GM20000 (cell line): Measurements from ENCODE around the gene PKM.

ENCODE experiments used
- DNase-seq: peaks from one replicate; pipeline ENCODE4 v3.0.0; 2012; ENCODE audit warnings: low spot score
- CTCF ChIP-seq: IDR thresholded peaks from 2 replicates; pipeline ENCODE4 v1.5.1; 2012; ENCODE audit warnings: mild to moderate bottlenecking, control low read depth; ENCODE audit errors: extremely low read depth, missing control alignments

The PKM gene

DNA sequence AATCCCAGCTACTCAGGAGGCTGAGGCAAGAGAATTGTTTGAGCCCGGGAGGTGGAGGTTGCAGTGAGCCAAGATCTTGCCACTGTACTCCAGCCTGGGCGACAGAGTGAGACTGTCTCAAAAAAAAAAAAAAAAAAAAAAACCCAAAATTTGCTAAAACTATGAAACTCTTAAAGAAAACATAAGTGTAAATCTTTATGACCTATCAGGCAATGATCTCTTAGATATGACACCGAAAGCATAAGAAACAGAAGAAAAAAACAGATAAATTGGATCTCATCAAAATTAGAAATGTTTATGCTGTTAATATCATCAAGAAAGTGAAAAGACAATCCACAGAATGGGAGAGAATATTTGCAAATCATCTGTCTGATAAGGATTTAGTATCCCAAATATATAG lies 48.7 kb downstream of the PKM start:
- DNase-seq: no peak
- TF ChIP-seq CTCF: no peak

DNA sequence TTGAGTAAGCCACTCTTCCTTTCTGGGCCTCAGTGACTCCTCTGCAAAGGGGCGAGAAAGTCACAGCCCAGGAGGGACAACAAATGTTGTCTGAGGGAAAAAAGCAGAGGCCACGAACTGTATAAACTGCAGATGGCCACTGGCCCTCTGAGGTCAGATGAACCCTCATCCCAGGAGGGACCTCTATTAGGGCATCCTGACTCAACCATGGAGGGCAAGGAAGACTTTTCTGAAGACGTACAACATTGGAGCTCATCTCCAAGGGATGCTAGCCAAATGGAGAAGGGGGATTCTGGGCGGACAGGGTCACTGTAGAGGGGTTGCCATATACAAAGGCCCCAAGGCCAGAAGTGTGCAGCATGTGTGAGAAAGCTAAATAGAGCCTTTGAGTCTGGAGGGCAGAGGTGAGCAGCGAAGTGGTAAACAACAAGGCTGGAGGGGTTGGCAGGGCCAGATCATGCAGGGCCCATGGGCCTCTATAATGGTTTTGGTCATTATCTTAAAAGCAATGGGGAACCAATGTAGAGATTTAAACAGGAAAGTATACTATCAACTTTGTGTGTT lies 50.1 kb downstream of the PKM start:
- TF ChIP-seq CTCF: no peak
- DNase-seq: no peak

DNA sequence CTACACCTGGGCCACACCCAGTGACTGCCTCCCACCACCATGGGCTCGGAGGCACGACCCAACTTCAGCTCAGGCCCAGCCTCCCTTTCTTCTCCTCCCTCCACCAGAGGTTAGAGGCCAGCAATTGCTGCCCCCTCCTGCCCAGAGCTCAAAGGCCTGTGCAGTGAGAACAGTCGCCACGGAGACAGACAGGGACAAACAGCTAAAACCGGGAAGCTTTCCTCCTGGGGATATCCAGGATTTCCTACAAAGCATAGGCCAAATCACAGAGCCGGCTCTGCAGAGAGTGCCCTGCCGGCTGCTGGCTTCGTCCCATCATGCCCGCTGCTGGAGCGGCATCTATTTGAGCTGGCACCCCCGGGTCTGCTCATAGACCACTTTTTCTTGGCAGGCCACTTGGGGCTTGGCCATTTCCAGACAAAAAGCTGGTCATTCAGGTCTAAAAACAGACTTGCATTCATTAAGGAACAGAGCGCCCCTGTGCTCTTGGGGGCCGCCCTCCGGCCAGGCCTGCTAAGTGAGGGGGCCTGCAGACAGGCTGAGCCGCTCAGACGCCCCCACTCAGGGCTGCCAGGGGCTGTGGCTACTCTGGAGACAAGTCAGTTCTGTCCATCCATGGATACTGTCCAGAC lies 50.9 kb downstream of the PKM start:
- no peak for TF ChIP-seq CTCF
- DNase-seq: no peak

- TF ChIP-seq CTCF: no peak
These were observed 51.9 kb downstream of the PKM start for GRCh38 chr15:72178976-72179585.

GRCh38 chr15:72176743-72177142 lies 54.2 kb downstream of the PKM start:
- DNase-seq: no peak
- no peak for TF ChIP-seq CTCF

More at GRCh38 chr15:72178976-72179585, 51.9 kb downstream of the PKM start:
- no peak for DNase-seq

- no peak for DNase-seq
- no peak for TF ChIP-seq CTCF
These were observed 54.8 kb downstream of the PKM start for GRCh38 chr15:72176159-72176558.

- no peak for DNase-seq
- no peak for TF ChIP-seq CTCF
These were observed 55.6 kb downstream of the PKM start for GRCh38 chr15:72175186-72176044.
